Esophagus squamous epithelium (tissue), 4 donors: ENCODE results near the gene SERINC5.

Experiments
- POLR2A ChIP-seq, 4 donors: fragments of 450-650 bp; IDR thresholded peaks; one replicate each; pipeline ENCODE4 v1.6.1; 2017; ENCODE audit warnings: antibody characterized with exemption in 4 of 4, mild to moderate bottlenecking in 4 of 4, moderate library complexity in 3 of 4
- TF ChIP-seq, protein P1 (sequence below), 6 experiments: fragments of 450-650 bp in 4 of 6; fragments of 200-600 bp in 2 of 6; sonication (generic) in 2 of 6; IDR thresholded peaks; one replicate each; pipeline ENCODE4 v1.5.1; 2016 to 2019; ENCODE audit warnings: antibody characterized with exemption in 6 of 6, mild to moderate bottlenecking in 4 of 6, moderate library complexity in 4 of 6

DNA sequence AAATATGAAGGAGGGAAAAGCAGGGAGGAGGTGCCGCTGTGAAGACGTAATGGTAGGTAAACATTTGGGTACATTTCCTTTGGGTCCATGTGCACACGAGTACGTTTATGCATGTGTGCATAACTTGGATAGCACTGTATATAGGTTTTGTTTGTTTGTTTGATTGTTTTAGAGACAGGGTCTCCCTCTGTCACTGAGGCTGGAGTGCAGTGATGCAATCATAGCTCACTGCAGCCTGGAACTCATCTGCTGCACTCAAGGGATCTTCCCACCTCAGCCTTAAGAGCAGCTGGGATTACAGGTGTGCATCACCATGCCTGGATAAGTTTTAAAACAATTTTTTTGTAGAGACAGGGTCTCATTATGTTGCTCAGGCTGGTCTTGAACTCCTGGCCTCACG lies 126.7 kb downstream of the SERINC5 start:
- TF ChIP-seq POLR2A (IDR thresholded peaks at IDR 0.05) = no peak
- TF ChIP-seq, protein P1, sequence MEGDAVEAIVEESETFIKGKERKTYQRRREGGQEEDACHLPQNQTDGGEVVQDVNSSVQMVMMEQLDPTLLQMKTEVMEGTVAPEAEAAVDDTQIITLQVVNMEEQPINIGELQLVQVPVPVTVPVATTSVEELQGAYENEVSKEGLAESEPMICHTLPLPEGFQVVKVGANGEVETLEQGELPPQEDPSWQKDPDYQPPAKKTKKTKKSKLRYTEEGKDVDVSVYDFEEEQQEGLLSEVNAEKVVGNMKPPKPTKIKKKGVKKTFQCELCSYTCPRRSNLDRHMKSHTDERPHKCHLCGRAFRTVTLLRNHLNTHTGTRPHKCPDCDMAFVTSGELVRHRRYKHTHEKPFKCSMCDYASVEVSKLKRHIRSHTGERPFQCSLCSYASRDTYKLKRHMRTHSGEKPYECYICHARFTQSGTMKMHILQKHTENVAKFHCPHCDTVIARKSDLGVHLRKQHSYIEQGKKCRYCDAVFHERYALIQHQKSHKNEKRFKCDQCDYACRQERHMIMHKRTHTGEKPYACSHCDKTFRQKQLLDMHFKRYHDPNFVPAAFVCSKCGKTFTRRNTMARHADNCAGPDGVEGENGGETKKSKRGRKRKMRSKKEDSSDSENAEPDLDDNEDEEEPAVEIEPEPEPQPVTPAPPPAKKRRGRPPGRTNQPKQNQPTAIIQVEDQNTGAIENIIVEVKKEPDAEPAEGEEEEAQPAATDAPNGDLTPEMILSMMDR (IDR thresholded peaks at IDR 0.05) = no peak
